ENCODE measurements around the gene NUAK1.
"Not testable (repeated sequence)": the region's sequence is repeated elsewhere in the genome, so short reads cannot be mapped to it uniquely, and the experiment has no call there.

Gene NUAK1

DNA sequence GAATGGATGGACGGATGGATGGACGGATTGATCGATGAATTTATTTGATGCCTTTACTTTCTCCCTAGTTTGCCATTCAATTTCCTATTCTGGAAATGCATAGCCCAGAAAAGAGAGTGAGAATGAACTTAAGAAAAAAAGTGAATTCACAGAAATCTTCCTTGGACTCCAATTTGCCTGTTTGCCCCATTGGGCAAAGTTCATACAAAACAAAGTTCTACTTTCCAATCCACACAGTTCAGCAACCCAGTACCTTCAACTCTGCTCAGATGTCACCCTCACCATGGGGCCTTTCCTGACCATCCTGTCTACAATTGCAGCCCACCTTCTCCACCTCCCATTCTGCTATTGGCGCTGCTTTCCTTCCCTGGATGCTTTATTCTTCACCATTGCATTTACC, 8.2 kb upstream of the NUAK1 start:
- TF ChIP-seq, protein P1, sequence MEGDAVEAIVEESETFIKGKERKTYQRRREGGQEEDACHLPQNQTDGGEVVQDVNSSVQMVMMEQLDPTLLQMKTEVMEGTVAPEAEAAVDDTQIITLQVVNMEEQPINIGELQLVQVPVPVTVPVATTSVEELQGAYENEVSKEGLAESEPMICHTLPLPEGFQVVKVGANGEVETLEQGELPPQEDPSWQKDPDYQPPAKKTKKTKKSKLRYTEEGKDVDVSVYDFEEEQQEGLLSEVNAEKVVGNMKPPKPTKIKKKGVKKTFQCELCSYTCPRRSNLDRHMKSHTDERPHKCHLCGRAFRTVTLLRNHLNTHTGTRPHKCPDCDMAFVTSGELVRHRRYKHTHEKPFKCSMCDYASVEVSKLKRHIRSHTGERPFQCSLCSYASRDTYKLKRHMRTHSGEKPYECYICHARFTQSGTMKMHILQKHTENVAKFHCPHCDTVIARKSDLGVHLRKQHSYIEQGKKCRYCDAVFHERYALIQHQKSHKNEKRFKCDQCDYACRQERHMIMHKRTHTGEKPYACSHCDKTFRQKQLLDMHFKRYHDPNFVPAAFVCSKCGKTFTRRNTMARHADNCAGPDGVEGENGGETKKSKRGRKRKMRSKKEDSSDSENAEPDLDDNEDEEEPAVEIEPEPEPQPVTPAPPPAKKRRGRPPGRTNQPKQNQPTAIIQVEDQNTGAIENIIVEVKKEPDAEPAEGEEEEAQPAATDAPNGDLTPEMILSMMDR (conservative IDR thresholded peaks at IDR 0.05) = no peak
- TF ChIP-seq ZFX (IDR thresholded peaks at IDR 0.05) = no peak
- H3K27ac ChIP-seq = no peak overlapping the region

- H3K27ac ChIP-seq = no peak overlapping the region
- TF ChIP-seq, protein P1 (conservative IDR thresholded peaks at IDR 0.05) = no peak
- TF ChIP-seq ZFX (IDR thresholded peaks at IDR 0.05) = no peak
These were observed 7.0 kb upstream of the NUAK1 start for GRCh38 chr12:106145539-106146447.

DNA sequence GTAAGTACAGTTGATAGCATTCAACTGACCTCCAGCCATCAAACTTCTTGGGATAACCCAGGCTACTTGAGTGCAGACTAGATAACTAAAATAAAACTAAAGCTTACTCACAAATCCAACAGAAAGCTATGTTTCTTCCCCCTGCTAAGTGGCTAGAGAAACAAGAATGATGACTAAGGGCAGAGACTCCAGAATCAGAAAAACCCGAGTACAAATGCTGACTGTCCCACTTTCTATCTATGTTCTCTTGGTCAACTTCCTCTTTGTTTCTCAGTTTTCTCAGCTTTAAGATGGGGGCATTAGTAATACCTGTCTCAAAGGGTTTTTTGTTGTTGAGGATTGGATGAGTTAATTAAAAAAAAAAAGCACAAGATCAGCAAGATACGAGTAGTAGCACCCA, 6.1 kb upstream of the NUAK1 start:
- H3K27ac ChIP-seq = no peak overlapping the region

DNA sequence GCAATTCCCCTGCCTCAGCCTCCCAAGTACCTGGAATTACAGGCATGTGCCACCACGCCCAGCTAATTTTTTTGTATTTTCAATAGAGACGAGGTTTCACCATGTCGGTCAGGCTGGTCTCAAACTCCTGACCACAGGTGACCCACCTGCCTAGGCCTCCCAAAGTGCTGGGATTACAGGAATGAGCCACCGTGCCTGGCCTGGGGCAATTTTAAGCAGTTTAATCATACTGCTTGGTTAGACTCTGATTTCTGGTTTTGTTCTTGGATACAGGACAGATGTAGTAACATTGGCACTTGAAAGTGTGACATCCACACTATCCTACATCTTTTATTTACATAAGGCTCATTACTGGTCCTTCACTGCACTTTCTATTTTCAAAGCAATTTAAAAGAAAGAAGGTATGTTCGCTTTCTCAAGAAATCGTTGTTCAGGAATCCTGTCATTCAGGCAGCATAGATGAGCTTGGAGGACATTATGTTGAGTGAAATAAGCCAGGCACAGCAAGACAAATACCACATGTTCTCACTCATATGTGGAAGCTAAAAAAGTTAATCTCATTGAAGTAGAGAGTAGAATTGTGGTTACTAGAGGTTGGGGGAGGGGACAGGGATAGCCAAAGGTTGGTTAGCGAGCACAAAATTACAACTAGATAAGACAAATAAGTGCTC, 4.0 kb upstream of the NUAK1 start:
- H3K27ac ChIP-seq = no peak overlapping the region
- TF ChIP-seq, protein P1 (conservative IDR thresholded peaks at IDR 0.05) = no peak
- TF ChIP-seq ZFX (IDR thresholded peaks at IDR 0.05) = no peak

More for the DNA sequence above, 6.1 kb upstream of the NUAK1 start:
- no peak for TF ChIP-seq ZFX (IDR thresholded peaks at IDR 0.05)
- TF ChIP-seq, protein P1 (conservative IDR thresholded peaks at IDR 0.05) = no peak

DNA sequence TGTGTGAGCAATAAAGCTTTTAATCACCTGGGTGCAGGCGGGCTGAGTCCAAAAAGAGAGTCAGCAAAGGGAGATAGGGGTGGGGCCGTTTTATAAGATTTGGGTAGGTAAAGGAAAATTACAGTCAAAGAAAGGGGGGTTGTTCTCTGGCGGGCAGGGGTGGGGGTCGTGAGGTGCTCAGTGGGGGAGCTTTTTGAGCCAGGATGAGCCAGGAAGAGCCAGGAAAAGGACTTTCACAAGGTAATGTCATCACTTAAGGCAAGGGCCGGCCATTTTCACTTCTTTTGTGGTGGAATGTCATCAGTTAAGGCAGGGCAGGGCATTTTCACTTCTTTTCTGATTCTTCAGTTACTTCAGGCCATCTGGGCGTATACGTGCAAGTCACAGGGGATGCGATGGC, 3.2 kb upstream of the NUAK1 start:
- H3K27ac ChIP-seq = not testable (repeated sequence)

GRCh38 chr12:106141452-106141851, 2.7 kb upstream of the NUAK1 start:
- H3K27ac ChIP-seq = no peak overlapping the region
- TF ChIP-seq, protein P1 (conservative IDR thresholded peaks at IDR 0.05) = no peak

GRCh38 chr12:106141003-106141402, 2.2 kb upstream of the NUAK1 start:
- no peak for TF ChIP-seq ZFX (IDR thresholded peaks at IDR 0.05)
- TF ChIP-seq, protein P1 (conservative IDR thresholded peaks at IDR 0.05) = no peak

More at GRCh38 chr12:106141003-106141402, 2.2 kb upstream of the NUAK1 start:
- no peak overlapping the region for H3K27ac ChIP-seq

Data from C4-2B (cell line).